ENCODE measurements around the gene SLC14A1.
"Not testable (repeated sequence)": the region's sequence is repeated elsewhere in the genome, so short reads cannot be mapped to it uniquely, and the experiment has no call there.

Gene SLC14A1

GRCh38 chr18:45757644-45758043, 33.7 kb downstream of the SLC14A1 start:
- DNase-seq (ENCODE audit: low read depth) = not testable (repeated sequence)

DNA sequence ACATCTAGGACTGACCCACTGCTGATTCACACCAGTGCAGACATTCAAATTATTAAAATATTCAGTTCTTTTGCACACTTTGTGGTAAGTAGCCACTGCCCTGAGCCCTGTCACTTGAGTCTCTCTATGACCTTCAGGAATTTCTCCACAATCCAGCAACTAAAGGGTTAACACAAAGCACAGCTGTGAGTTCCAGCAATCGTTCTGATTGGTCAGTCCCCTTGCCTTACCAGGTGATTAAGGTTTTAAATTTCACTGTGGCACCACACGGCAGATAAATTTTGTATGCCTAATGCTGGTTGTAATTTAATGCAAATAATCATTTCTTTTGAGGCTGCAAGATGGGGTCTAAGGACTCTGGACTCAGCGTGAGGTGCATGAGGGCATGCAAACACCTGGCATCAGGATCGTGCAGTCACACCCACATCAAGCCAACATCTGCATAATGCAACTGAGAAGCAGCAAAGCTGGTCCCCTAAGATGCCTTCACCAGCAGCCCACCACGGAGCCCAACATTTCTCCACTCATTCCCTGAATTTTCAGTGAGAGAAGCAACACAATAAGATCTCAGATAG, 36.6 kb downstream of the SLC14A1 start:
- DNase-seq (ENCODE audit: low read depth) = no peak

- DNase-seq (ENCODE audit: low read depth) = no peak
Measured at GRCh38 chr18:45761512-45762114, 37.6 kb downstream of the SLC14A1 start.

GRCh38 chr18:45764000-45764686, 40.2 kb downstream of the SLC14A1 start:
- DNase-seq (ENCODE audit: low read depth) = no peak

GRCh38 chr18:45765796-45766195, 41.8 kb downstream of the SLC14A1 start:
- no peak for DNase-seq (ENCODE audit: low read depth)

GRCh38 chr18:45771587-45772480, 47.9 kb downstream of the SLC14A1 start:
- DNase-seq (ENCODE audit: low read depth) = peak; percentile 74

GRCh38 chr18:45774065-45774521, 50.1 kb downstream of the SLC14A1 start:
- DNase-seq (ENCODE audit: low read depth) = no peak

DNA sequence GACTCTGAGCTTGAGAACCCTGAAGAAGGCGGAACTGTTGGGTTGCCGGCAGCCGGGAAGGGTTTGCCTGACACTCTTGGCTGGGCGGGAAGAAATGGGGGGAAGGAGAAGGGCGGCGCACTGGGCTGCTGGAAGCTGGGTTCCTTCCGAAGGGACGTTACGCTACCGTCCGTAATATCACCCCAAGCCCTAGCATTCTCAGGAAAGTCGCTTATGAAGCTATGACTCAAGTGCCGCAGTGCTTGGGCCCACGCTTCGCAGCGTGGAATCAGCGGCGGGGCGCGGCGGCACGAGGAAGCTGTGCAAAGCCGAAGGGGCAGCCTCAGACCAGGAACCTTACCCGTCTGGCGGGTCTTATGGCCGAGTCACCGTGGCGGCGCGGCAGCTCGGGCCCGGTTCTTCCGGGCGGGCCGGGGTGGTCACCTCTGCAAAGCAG, 51.3 kb downstream of the SLC14A1 start:
- no peak for DNase-seq (ENCODE audit: low read depth)

- no peak for DNase-seq (ENCODE audit: low read depth)
Measured at GRCh38 chr18:45775743-45776142, 51.8 kb downstream of the SLC14A1 start.

GRCh38 chr18:45777393-45777792, 53.4 kb downstream of the SLC14A1 start:
- DNase-seq (ENCODE audit: low read depth) = peak; percentile 89

DNA sequence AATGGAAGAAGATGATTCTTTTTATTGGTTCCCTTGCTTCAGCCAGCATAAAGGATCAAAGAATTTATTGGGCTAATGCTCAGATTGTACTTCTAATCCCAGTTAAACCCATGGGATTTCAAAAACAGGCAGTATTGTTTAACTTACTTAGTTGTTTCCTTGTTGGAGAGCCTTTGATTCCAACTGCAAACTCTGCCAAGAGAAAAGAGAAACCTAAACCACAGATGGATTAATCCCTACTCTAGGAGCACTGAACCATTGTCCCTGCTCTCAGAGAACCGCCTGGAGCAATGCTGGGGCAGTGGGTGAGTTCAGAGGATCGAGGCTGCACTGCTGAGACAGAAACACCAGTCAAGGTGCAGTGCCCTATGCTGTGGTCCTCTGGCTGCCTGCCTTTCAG, 56.6 kb downstream of the SLC14A1 start:
- peak; percentile 53 for DNase-seq (ENCODE audit: low read depth)

- no peak for DNase-seq (ENCODE audit: low read depth)
Measured at GRCh38 chr18:45782662-45783061, 58.7 kb downstream of the SLC14A1 start.

GRCh38 chr18:45783097-45784075, 59.4 kb downstream of the SLC14A1 start:
- DNase-seq (ENCODE audit: low read depth) = no peak

- DNase-seq (ENCODE audit: low read depth) = peak; percentile 35
Measured at GRCh38 chr18:45785134-45785533, 61.2 kb downstream of the SLC14A1 start.

GRCh38 chr18:45786941-45787340, 63.0 kb downstream of the SLC14A1 start:
- no peak for DNase-seq (ENCODE audit: low read depth)

DNA sequence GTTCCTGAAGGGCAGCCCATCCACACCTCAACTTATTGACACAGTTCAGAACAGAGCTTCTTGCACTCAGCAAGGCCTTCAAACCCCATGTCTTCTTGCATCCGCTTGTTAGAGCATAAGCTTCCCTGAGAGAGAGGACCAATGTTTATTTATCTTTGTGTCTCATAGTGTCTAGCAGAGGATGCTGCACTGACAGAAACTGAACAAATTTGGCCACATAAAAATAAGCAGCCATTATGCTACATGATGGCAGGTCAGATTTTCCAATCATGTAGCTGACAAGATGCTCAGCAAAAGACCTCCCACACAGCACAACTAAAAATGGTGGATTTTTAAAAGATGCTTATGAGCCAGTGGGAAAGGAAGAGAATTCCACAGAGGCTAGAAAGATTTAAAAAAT, 63.4 kb downstream of the SLC14A1 start:
- no peak for DNase-seq (ENCODE audit: low read depth)

DNA sequence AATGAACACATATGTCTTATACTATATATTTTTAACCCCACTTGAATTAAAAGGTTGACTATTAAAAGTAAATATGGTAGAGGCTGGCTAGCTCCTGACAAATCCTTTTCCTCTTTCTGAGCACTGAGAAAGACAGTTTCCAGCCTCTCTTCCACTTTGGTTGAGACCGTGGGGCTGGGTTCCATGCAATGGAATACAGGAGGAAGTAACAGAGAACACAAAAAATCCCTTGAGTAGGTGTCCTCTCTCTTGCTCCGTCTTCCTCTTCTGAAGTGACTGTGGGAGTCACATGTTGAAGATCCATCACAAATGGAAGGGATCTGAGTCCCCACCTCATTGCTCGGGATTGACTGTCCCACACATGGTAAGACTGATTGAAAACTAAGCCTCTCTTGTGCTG, 64.9 kb downstream of the SLC14A1 start:
- no peak for DNase-seq (ENCODE audit: low read depth)

DNA sequence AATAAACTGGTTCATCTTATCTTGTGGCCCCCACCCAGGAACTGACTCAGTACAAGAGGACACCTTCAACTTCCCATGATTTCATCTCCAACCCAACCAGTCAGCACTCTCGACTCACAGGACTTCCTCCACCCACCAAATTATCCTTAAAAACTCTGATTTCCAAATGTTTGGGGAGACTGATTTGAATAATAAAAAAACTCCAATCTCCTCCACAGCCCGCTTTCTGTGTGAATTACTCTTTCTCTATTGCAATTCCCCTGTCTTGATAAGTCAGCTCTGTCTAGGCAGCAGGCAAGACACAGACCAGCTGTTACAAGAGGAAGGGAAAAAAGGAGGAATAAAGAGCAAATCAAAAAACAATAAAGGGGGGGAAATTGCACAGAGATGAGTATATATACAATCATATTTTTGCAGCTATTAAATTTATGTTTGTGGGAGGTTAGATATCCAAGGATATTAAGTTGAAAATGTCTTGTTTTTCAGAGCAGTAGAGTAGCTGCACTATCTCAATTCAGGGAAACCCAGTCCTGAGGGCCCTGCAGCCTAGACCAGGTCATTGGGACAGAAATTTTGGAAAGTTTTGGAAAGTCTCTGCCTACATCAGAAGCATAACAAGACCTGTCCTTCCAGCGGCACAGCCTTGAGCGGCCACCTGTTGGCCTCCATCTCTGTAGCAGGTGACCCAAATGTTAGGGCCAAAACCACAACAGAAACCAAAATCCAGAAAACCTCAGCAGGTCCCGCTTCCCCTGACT, 68.7 kb downstream of the SLC14A1 start:
- DNase-seq (ENCODE audit: low read depth) = no peak

DNA sequence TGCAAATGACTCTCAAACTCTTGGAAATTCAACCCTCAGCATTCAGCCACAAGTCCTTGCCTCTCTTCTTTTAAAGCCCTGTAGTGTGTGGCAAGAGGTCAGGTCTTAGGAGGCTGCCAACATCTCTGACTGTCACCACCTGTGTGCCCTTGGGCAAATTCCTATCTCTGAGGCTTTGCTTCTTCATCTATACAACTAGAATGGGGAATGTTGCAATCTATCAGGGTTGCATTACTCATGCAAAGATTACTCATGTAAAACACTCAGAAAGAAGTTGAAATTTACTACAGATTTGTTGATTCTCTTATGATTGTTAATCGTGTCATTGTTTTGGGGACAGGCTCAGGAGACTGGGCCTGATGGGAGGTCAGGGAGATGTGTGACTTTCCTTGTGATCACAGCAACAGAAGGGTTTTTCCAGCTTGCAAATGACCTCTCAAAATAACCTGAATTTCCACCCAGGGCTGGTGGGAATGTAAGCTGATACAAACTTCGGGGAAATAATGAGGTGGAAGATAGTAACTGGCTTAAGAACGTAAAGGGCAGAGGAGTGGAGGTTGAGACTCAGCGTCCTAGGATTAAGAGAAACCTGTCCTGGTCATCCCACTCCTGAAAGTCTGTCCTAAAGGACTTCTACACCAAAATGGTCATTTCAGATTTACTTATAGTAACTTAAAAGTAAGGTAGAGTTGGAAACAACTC, 69.4 kb downstream of the SLC14A1 start:
- DNase-seq (ENCODE audit: low read depth) = peak; percentile 65

Data from stromal cell of bone marrow (primary cell).